HG02571 (cell line): Measurements from ENCODE around the gene ANO2.
"Not testable (repeated sequence)": the region's sequence is repeated elsewhere in the genome, so short reads cannot be mapped to it uniquely, and the experiment has no call there.

Experiments used
- ATAC-seq: cut with Tn5 transposase; IDR thresholded peaks from one replicate; pipeline ENCODE4 v1.9.1; 2021; ENCODE audit warnings: mild to moderate bottlenecking, moderate library complexity; ENCODE audit not compliant: unreplicated experiment

ANO2 gene

GRCh38 chr12:5560265-5560664 is 384.8 kb downstream of the ANO2 start:
- no peak for ATAC-seq

GRCh38 chr12:5557906-5558305 is 387.2 kb downstream of the ANO2 start:
- no peak for ATAC-seq

GRCh38 chr12:5556946-5557673 is 387.9 kb downstream of the ANO2 start:
- ATAC-seq: no peak

- no peak for ATAC-seq
Measured at GRCh38 chr12:5556033-5556614, 388.9 kb downstream of the ANO2 start.

DNA sequence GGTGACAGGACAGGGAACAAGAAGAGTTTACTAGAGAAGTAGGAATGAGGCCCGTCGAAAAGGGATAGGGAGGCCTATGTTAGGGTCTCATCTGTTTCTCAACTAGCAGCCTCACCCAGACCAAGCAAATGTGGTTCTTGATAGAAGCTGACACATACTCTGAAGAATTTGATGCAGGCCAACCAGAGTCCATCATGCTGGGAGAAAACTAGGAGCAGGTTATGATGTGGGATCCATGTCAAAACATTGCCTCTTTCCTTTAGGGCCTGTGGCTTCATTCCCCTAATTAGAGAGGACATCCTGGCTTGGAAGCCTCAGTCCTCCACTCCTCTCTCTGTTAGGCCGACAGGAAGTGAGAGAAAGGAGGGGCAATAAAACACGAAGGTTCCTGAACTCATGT is 390.3 kb downstream of the ANO2 start:
- no peak for ATAC-seq

- ATAC-seq: no peak
Measured at GRCh38 chr12:5549011-5549410, 396.0 kb downstream of the ANO2 start.

- ATAC-seq: no peak
Measured at GRCh38 chr12:5548152-5548943, 396.7 kb downstream of the ANO2 start.

- ATAC-seq: no peak
Measured at GRCh38 chr12:5546616-5547015, 398.4 kb downstream of the ANO2 start.

- no peak for ATAC-seq
Measured at GRCh38 chr12:5537771-5538170, 407.3 kb downstream of the ANO2 start.

DNA sequence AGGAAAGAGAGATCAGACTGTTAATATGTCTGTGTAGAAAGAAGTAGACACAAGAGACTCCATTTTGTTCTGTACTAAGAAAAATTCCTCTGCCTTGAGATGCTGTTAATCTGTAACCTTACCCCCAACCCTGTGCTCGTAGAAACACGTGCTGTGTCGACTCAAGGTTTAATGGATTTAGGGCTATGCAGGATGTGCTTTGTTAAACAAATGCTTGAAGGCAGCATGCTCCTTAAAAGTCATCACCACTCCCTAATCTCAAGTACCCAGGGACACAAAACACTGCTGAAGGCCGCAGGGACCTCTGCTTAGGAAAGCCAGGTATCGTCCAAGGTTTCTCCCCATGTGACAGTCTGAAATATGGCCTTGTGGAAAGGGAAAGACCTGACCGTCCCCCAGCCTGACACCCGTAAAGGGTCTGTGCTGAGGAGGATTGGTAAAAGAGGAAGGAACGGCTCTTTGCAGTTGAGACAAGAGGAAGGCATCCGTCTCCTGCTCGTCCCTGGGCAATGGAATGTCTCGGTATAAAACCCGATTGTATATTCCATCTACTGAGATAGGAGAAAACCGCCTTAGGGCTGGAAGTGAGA is 407.9 kb downstream of the ANO2 start:
- ATAC-seq: not testable (repeated sequence)

DNA sequence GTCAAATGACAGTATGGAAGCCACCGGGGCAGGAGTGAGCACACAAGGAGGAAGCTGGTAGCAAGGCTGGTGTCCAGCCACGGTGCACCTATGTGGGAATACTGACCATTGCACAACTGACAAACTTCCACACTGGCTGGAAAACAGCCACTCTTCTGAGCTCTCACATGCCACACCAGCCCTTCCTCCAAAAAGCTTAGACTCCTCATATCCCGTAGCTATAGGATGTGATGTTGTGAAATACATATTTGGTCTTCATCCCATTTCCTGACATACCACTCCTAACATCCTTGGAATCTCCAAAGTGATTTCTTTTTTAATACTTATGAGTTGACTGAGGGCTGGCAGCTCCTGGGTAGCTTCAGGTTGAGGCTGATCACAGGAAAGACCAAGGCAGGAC is 409.5 kb downstream of the ANO2 start:
- no peak for ATAC-seq

DNA sequence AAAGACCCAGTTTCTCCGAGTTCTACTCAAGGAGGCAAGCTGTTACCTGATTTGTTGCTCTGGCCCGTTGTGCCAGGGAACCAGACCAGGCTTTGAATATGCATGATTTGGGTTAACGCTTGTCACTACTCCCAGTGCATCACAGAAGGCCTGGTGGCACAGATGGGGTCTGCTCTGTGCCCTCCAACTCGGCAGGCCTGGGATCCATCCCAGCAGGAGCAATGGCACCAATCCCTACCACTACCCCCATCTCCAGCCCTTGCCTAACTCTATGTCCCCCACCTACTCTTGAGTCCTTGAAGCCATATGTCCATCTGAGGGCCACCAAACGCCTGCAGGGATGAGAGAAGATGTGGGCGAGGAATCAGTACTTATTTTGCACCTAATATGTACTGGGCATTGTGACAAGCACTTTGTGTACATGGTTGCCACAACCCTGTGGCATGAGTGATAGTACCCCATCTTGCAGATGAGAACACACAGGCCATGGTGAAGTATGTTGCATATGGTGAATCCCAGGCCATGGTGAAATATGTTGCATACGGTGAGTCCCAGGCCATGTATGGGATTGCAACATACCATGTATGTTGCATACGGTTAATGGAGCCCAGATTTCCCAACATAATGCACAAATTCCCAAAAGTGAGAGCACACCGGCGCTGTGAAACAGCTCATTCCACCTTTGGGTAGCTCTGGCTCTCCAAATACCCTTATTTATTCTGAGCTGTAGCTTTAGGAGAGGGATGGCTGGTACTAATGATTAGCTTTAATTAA is 410.4 kb downstream of the ANO2 start:
- no peak for ATAC-seq

GRCh38 chr12:5533368-5533767 is 411.7 kb downstream of the ANO2 start:
- ATAC-seq: no peak

GRCh38 chr12:5525783-5526367 is 419.2 kb downstream of the ANO2 start:
- no peak for ATAC-seq

- no peak for ATAC-seq
Measured at GRCh38 chr12:5524769-5525436, 420.2 kb downstream of the ANO2 start.

DNA sequence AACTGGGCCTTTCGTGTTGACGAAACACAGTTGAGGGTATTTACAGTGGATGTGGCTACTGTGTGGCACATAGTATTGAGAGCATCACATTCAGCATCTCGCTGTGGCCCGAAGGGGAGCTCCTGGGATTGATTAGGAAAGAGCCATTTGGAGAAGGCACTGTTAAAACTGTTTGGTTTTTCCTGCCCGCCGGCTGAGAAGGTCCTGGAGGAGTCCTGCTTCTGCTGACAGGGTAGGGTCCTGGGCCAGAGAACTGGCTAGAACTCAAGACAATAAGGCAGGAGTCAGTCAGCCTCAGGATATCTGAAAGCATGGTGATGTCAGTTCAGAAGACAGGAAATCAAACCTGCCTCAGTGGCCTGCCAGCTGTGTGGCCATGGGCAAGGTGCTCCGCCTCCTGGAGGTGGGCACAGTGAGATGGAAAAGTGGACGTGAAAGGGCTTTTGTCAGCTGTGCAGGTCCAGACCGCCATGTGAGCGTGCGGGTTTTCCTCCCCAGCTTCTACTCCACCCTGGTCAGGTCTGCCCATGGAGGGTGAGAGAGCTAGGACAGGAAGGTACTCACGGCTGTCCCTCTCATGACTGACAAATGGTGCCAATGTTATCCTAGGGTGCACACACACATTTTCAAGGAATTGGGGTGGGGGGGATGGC is 420.8 kb downstream of the ANO2 start:
- no peak for ATAC-seq

DNA sequence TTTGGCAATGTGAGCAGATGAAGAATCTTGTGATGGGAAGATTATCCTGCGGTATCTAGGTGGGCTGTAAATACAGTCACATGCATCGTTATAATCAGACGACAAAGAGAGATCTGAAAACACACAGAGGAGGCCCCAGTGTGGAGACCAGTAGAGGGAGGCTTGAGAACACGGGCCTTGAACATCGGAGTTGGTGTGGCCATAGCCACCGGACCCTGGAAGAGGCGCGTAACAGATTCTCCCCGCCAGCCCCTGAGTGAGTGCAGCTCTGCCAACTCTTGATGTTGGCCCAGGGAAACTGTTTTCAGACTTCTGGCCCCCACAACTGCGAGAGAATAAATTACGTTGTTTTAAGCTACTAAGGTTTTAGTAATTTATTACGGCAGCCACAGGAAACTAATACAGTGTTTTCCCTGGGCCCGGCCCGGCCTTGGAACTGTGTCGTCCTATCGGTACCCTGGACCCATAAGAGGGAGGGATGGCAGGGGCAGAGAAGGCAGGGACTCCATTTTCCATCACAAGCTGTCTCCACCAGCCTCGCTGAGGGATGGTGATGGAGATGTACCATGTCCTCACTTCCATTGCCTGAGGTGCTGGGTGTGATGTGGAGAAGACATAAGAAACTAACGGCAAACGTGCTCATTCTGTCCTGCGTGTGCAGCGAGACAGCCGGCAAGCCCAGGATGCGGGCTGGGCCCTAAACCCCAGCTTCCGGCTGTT is 421.5 kb downstream of the ANO2 start:
- no peak for ATAC-seq

DNA sequence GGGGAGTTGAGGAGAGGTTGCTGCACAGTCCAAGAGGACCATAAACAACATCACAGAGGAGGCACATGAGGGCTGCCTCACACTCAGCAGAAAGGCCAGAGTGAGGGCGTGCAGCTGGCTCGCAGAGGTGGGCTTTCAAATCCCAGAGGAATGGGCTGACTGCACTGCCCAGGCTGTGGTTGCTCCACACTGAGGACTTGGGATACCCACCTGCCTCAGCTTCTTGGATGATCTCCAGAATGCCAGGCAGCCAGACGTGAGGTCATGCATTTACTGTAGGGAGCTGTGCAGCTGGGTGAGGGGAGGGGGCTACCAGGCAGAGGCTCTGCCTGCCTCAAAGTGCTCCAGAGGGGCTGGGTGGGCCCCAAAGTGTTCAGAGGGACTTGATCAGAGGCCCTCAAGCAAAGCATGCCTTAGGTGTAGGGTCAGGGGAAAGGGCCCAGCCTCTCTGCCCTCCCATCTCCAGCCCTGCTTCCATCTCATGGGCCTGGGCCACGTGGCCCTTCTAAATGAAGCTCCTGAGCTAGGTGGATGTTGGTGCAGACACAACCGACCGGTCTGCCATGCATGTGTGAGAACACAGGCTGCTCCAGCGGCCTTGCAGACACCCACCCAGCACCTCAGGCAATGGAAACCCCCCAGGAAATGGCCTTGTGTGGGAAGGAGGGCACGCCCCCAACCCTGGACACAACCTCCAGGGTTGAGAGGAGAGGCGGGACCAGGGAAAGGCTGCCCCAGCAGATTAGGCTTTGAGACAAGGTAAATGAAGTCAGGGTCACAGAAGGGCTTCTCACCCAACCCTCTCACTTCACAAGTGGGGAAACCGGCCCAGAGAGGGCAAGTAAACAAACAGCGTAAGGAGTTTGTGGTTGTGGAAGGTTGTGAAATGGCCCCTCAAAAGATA is 422.4 kb downstream of the ANO2 start:
- no peak for ATAC-seq
